ENCODE measurements around the gene PRPH2.

Gene PRPH2

GRCh38 chr6:42722497-42722896 is at the start of gene PRPH2:
Gene PRPH2, minus strand, starts transcription at chr6:42722597. Its CDS starts 263 bp downstream, at chr6:42722334.
- DNase-seq, result no peak

GRCh38 chr6:42771741-42772100 is 49.3 kb upstream of the PRPH2 start:
- no peak for DNase-seq

- no peak for DNase-seq
Observed at GRCh38 chr6:42769836-42770235, 47.4 kb upstream of the PRPH2 start.

GRCh38 chr6:42769051-42769450 is 46.7 kb upstream of the PRPH2 start:
- DNase-seq, result no peak

- no peak for DNase-seq
Observed at GRCh38 chr6:42766163-42766670, 43.8 kb upstream of the PRPH2 start.

- DNase-seq, result no peak
Observed at GRCh38 chr6:42764911-42765648, 42.7 kb upstream of the PRPH2 start.

GRCh38 chr6:42762950-42763349 is 40.6 kb upstream of the PRPH2 start:
- no peak for DNase-seq

- DNase-seq, result no peak
Observed at GRCh38 chr6:42762426-42762859, 40.0 kb upstream of the PRPH2 start.

GRCh38 chr6:42761287-42762067 is 39.1 kb upstream of the PRPH2 start:
- no peak for DNase-seq

GRCh38 chr6:42758756-42759430 is 36.5 kb upstream of the PRPH2 start:
- DNase-seq, result no peak

GRCh38 chr6:42756722-42757121 is 34.3 kb upstream of the PRPH2 start:
- DNase-seq, result no peak

- DNase-seq, result no peak
Observed at GRCh38 chr6:42754759-42755158, 32.4 kb upstream of the PRPH2 start.

GRCh38 chr6:42751055-42751454 is 28.7 kb upstream of the PRPH2 start:
- no peak for DNase-seq

- DNase-seq, result no peak
Observed at GRCh38 chr6:42748203-42748898, 26.0 kb upstream of the PRPH2 start.

GRCh38 chr6:42746463-42747391 is 24.3 kb upstream of the PRPH2 start:
- peak; percentile 99 for DNase-seq

- DNase-seq, result peak; percentile 100
Observed at GRCh38 chr6:42745640-42746462, 23.5 kb upstream of the PRPH2 start, which contains the start of gene TBCC. Gene TBCC, minus strand, starts transcription at chr6:42746103. Its CDS starts 30 bp downstream, at chr6:42746073.

GRCh38 chr6:42745083-42745639 is 22.8 kb upstream of the PRPH2 start:
- DNase-seq, result no peak

GRCh38 chr6:42744351-42744893 is 22.0 kb upstream of the PRPH2 start:
- DNase-seq, result no peak

GRCh38 chr6:42742116-42742894 is 19.9 kb upstream of the PRPH2 start:
- DNase-seq, result peak; percentile 34

Data from NCI-H748 treated with DMSO at 0.1 percent for 48 hours (cell line).